UCSD-AML1 (cell line): ENCODE measurements around the gene OR52E8.

Experiments used
- DNase-seq: peaks from one replicate; lab custom pipeline; 2025; ENCODE audit not compliant: unreplicated experiment; lab: John Stamatoyannopoulos, UW

Gene OR52E8

DNA sequence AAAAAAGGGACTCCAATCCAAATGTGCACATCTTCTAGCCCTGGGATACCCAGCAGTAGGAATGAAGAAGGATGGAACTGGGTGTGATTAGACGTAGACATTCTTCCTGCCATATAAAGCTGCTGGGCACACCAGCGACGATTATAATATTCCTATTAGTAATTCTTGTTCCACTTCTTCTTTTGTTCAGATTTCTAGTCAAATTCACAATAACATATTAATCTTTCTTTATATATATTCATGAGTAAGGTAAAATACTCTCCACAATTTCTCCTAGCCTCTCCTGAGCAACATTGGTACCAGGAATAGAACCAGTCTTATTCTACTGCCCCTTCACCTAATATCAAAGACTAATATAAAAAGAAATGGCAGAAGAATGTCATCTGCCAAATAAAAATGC is at the start of gene OR52E8:
Gene OR52E8, minus strand, starts transcription at position 101 of the 400 bp plus-strand sequence. Its CDS starts 0 bp downstream, at position 101.
- DNase-seq = no peak

DNA sequence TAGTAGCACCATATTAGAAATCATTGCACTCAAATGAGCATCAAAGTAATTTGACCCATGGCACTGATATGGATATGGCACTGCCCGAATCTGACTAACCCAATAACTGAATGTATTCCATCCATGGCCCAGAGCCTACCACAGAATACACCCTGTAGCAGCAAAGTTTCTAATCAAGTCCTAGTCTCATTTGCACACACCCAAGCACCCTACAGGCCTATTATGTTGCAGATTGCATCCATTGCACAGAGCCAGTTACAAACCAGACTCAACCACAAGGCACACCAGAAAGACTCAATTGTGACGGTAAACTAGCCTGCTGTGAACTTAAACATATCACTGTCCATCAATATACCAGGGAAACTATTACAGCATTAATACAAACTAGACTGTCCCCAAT is 42.0 kb upstream of the OR52E8 start:
- DNase-seq = no peak

DNA sequence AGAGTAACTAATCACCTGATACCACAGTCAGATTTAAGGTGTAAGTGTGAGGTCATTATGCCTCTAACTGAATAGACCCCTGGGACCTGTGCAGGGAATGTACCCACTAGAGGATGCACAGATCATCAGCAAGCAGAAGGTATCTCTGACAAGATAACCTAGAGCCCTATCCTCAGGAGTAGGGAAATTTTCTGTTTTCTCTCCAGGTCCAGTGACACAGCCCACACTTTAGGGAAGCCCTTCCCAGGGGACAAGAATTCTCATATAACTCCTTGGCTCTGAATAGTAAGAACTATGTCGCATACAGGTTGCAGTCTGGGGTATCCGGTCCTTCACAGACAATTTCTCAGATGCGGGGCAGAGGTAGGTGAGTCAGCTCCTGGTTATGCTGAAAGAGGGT is 35.4 kb upstream of the OR52E8 start, which contains the start of gene OR52E5:
Gene OR52E5, plus strand, starts transcription at position 301 of the 400 bp plus-strand sequence. CDS start 7,569 bp downstream, outside the sequence.
- no peak for DNase-seq

DNA sequence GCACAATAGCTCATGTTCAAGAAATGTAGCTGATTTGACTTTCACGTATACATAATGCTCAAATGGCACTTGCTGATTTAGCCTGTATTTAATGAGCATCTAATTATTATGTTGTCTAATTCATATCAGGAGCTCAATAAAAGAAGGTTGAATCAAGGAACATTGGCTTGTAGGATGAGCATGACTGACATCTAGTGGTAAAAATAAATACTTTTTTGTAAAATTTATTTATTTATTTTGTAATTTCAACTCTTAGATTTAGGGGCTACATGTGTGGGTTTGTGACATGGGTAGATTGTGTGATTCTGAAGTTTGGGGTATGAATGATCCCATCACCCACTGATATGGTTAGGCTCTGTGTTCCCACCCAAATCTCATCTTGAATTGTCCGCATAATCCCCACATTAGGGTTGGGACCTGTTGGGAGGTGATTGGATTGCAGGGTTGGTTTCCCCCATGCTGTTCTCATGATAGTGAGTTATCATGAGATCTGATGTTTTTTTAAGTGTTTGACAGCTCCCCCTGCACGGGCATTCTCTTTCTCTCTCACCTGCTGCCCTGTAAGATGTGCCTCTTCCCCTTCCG is 33.8 kb upstream of the OR52E8 start:
- no peak for DNase-seq

DNA sequence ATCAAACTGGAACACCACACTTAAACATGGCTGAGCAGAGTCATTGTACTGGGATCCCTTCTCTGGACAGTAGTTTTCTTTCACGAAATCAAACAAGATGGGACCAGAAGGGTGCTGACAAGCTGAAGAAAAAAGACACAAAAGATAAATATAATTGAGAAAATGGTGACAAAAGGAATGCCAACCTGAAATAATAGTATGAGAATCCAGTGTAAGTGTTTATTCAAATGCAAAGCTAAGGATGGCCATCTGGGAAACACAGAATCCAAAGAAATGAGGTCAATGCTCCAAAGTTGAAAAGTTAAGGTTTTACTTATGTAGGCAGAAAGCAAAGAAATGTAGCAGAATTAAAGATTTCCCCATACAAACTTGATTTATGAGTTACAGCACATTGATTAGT is 30.2 kb upstream of the OR52E8 start:
- no peak for DNase-seq

DNA sequence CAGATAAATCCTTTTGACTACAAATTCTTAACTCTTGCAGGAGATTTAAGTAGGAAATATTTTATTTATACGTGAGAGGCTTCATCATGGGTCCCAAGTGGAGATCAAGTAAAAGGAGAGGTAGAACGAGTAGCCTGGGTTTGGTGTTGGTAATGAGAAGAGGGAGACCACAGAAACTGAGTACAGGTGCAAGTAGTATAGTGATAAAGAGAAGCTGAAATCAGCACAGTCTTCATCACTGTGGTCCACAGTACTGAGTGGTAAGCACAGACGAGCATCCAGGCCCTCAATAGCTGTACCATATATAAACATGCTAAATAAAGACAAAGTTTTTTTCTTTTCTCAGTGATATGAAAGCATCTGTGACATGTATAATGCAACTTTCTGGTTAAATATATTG is 29.7 kb upstream of the OR52E8 start:
- DNase-seq = no peak

DNA sequence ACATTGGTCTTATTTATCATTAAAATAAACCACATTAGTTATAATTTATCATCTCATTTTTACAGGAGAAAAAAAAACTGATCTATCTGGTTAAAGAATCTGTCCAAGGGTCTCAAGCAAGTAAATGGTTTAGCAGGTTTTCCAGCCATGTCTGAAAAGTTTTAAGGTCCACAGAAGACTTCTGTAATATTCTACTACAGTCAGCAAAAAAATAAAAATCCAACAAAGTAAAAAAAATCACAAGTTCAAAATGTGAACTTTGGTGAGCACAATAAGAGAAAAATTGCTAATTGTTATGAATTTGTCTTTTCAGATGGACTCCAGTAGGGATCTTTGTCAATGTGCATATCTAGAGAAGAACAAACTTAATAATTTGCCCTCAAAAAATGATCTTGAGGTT is 24.3 kb upstream of the OR52E8 start:
- no peak for DNase-seq

DNA sequence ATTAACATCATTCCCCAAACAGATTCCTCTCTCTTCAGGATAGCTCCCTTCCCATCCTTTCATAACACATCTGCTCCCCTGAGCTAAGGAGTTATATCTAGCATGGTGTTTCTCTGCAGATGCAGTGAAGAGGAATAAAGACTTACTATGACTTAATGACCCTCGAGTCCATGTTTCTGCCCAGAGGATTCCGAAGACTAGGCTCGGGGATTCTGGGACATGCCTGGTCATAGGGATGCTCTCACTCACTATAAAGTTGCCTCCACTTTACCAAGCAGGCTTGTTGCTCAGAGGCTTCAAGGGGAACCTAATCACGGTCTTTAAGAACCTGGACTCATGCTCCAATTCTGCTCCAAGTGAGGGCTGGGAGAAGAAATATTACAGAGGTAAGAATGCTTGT is 22.8 kb upstream of the OR52E8 start, which contains the start of gene OR52E4:
Gene OR52E4, plus strand, starts transcription at position 301 of the 400 bp plus-strand sequence. CDS start 3,664 bp downstream, outside the sequence.
- DNase-seq = no peak

DNA sequence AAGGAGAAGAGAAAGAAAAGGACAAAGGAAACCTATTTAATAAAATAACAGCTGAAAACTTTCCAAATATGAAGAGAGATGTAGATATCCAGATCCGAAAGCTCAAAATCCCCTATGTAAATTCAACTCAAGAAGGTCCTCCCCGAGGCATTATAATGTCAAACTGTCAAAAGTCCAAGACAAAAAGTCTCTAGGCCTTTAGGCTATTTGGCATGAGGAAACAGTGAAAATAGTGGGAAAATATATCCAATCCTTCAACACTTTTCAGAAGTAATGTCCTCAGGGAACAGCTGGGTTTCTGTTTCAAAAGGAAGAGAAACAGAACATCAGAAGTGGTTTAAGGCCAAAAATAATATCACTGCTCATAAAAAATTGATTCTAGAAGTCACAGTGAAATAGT is 21.1 kb upstream of the OR52E8 start:
- no peak for DNase-seq

DNA sequence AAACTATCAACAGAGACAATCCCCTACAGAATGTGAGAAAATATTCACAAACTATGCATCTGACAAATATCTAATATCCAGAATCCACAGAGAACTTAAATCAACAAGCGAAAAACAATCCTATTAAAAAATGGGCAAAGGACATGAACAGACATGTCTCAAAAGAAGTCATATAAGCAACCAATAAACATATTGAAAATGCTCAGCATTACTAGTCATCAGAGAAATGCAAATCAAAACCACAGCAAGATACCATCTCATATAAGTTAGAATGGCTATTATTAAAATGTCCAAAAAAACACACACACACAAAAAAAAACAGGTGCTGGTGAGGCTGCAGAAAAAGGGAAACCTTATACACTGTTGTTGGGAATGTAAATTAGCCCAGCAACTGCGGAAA is 8.3 kb upstream of the OR52E8 start:
- no peak for DNase-seq

DNA sequence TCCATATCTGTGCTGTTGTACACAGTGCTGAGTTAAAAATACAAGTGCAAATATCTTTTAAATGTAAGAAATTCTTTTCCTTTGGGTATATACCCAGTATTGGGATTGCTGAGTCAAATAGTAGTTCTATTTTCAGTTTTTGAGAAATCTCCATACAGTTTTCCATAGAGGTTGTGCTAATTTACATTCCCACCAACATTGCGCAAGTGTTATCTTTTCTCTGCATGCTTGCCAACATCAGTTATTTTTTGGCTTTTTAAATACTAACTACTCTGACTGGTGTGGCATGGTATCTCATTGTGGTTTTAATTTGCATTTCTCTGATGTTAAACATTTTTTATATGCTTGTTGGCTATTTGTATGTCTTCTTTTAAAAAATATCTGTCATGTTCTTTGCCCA is 6.5 kb downstream of the OR52E8 start:
- DNase-seq = no peak

DNA sequence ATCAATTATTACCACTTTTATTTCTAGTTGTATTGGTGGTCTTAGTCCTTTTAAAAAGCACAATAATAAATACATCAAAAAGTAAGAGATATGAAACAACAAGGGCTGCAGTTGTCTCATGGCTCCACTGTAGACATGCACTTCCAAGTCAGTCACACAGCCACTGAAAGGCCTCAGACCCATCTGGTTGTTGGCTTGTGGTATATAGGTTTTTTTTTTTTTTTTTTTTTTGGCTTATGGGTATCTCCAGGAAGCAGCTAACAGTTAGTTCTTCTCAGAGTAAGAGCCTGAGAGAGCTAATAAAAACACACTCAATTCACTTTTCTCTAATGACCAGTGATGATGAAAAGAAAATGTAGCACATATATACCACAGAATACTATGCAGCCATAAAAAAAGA is 9.8 kb downstream of the OR52E8 start:
- DNase-seq = peak; percentile 19

DNA sequence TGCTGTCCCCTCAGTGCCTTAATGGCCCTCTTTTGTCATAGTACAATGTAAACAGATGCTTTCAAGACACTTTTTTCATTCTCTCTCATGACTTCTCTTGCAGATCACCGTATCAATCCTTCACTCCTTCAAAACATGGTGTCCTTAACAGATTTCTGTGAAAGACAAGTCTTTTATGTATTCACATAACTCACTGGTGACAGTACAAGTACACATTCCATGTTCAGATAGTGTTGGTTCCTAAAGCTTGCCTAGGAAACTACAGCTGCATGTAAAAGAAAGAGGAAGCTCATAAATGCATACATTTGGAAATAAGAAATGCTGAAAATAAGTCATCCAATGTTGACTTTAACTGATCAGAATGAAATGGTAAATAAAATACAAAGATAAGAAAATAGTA is 10.8 kb downstream of the OR52E8 start:
- DNase-seq = no peak

DNA sequence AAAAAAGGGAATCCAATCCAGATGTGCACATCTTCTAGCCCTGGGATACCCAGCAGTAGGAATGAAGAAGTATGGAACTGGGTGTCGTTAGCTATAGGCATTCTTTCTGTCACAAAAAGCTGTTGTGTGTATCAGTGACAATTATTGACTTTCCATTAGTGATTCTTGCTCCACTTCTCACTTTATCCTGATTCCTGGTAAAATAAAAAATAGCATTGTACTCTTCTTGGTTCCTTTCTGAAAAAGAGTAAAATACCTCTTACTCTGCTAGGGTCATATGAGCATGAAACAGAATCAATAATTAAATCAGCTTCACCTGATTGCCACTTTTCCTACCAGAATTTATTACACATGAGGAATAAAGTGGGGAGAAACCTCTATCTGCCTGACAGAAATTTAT is 15.7 kb downstream of the OR52E8 start, which contains the start of gene OR52E6:
Gene OR52E6, minus strand, starts transcription at position 101 of the 400 bp plus-strand sequence. Its CDS starts 0 bp downstream, at position 101.
- no peak for DNase-seq

DNA sequence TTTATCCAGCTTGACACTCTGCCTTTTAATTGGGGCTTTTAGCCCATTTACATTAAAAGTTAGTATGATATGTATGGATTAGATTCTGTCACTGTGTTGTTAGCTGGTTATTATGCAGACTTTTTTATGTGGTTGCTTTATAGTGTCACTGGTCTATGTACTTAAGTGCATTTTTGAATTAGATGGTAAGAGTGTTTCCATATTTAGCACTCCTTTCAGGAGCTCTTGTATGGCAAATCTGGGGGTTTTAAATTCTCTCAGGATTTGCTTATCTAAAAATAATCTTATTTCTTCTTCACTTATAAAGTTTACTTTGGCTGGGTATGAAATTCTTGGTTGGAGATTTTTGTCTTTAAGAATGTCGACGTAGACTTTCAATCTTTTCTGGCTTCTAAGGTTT is 19.8 kb downstream of the OR52E8 start:
- DNase-seq = no peak

DNA sequence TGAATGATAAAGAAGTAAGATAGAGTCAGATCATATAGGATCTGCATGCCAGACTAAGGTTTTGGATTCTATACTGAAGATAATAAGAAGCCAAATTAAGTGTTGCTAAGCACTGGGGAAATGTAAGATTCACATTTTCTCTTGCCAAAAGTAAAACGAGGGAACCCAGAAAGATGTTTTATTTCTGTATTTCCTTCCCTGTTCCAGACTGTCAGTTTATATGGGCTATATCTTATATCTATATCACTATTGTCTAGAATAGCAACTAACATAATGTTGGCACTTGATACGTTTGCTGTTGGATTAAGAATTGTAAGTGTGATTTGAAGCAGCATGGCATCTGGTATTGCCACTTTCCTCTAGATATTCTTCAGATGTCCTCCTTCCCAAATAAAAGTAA is 24.0 kb downstream of the OR52E8 start:
- DNase-seq = no peak

DNA sequence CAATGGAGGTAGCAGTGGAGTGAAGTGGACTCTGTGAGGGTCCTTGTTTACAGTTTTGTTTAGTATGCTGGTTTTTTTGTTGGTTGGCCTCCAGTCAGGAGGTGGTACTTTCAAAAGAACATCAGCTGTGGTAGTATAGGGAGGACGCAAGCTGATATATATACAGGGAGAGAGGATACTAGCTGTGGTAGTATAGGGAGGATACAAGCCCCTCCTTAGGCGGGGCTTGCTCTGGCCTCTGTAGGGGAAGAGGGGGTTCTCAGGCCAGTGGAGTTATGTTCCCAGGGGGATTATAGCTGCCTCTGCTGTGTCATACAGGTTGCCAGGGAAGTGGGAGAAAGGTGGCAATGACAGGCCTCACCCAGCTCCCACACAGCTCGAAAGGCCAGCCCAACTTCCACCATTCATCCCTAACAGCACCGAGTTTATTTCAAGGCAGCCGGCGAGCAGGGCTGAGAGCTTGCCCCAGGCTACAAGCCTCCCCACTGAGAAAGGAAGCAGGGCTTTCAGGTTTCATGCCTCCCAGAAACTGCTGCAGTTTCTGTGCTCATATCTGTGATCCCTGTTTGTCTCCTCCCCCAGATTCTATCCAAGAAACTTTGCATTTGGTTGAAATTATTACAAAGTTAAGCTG is 26.2 kb downstream of the OR52E8 start:
- no peak for DNase-seq

DNA sequence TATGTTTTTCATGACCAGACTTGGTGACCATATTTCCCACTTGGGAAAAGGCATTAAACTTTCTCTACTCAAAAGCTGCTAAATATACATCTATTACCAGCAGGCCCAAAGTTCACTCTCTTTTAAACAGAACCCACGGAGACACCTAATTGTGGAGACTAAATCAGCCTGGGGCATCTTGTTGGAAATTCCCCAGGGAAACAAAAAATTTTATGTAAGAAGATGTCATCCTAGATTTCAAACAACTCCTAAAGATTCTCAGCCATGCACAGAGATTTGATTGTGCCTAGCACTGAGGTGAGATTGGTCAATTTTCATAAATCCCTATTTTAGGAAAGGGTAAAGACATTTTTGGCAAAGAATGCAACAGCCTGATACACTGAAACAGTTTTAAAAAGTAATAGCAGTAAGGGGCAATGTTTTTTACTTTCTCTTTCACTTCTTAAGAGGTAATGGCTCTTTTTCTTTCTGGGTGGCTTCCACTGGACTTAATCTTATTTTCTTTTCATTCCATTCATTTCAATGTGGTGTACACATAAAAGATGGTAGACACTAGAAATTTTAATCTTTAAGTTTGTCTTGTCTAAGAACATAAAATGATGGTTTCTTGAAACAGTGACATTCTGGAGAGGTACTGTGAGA is 39.1 kb downstream of the OR52E8 start:
- no peak for DNase-seq

DNA sequence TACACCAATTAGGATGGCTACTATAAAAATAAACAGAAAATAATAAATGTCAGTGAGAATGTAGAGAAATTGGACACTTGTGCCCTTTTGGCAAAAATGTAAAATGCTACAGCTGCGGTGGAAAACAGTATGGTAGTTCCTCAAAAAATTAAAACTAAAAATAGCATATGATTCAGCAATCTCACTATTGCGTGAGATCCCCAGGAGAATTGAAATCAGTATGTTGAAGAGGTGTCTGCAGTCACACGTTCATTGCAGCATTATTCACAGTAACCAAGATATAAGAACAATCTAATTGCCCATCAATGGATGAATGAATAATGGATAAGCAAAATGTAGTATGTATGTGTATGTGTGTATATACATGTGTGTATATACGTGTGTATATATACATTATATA is 42.0 kb downstream of the OR52E8 start:
- DNase-seq = no peak

DNA sequence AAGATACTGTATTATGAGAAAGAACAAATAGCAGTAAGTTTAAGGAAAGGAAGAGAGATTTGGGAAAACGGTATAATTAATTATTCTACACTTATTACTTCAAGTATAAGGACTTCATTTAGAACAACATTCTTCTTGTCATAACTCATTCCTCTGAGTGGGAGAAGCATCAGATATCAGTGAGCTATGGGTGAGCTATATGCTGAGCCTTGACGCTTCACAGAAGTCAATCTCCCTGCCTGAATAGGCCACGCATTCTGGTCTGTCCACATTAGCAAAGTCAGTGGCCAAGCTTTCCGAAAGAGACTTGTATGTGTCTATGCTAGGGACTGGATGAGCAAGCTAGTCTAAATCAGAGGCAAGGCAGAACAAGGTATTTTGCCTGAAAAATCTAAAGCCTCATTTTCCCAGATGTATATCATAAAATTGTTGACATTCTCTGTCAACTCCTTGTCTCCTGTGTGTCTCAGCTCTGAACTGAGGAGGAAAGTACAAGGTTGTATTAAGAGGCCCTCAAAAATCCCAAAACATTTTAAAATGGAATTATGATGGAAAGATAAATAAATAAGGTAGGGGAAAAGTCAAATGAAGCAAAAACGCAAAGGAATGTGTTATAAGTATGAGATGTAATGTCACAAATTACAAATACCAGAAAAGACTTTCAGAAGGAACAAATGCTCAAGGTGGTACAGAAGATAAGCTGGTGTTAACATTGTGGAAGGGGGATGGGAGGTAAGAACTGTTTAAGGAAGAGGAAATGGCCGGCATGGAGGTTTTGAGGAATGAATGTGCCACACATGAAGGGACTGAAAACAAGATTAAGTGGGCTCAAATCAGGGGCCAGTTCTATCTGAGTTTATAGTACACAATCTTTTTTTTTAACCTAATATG is 47.3 kb downstream of the OR52E8 start:
- no peak for DNase-seq

DNA sequence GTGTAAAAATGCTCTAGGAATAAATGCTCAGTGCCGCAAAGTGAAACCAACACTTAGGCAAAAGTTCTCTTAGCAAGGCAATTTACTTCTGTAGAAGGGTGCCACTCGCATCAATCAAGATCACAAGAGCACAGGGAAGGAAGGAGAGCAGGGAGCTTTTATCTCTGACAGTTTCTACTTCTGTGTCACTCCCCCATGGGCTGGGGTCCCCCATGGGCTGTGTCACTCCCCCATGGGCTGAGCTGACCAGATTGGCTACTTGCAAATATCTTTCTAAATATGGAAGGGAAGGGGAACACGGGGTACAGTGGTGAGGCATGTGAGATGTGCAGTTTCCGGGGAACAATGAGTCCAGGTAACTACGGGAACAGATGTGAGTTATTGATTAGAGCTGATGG is 48.4 kb downstream of the OR52E8 start:
- peak; percentile 68 for DNase-seq
